GM12878 (cell line): Measurements from ENCODE around the gene HK1. TPM values are rescaled to one million over a fixed set of nuclear protein-coding genes. Genes with fewer than 3 reads are reported as not detected.

Source experiments
- ATAC-seq: fragments of 200-7000 bp; cut with Tn5 transposase; 3 replicates; pipeline ENCODE4 v1.9.1; 2020; ENCODE audit warnings: mild to moderate bottlenecking, moderate library complexity
- BruUV-seq: library from RNA; stranded (reverse); fragments of 400-500 nt; replicated peaks from 2 replicates; lab custom pipeline; 2021; lab: Mats Ljungman, UMichigan
- CTCF ChIA-PET: fragments of 300-600 bp; sonication (Branson Sonifier 250); formaldehyde crosslinking; extraction: SDS; loops from one replicate; lab custom pipeline; 2021; ENCODE audit warnings: inconsistent platforms; lab: Yijun Ruan, JAX
- POLR2A ChIA-PET: fragments of 350-600 bp; formaldehyde crosslinking; extraction: SDS; loops from one replicate; lab custom pipeline; 2021; ENCODE audit warnings: inconsistent platforms; lab: Charles Lee
- RAD21 ChIA-PET: fragments of 300-600 bp; sonication (Branson Sonifier 250); formaldehyde crosslinking; loops from one replicate; lab custom pipeline; 2023; ENCODE audit warnings: antibody characterized with exemption; ENCODE audit not compliant: unreplicated experiment; lab: Charles Lee
- SMC1A ChIA-PET: fragments of 300-600 bp; sonication (Branson Sonifier 250); formaldehyde crosslinking; loops from one replicate; lab custom pipeline; 2023; ENCODE audit not compliant: unreplicated experiment, uncharacterized antibody; lab: Charles Lee
- DNase-seq: peaks from one replicate; pipeline ENCODE4 v3.0.0-alpha.2; 2011; ENCODE audit warnings: low read depth, low spot score
- FAIRE-seq: peaks from 3 replicates; lab custom pipeline; 2011; peaks lifted over from hg19 to GRCh38; lab: Jason Lieb, UNC
- H2AFZ ChIP-seq: 2 replicates; pipeline ENCODE4 v1.6.0; 2011; ENCODE audit warnings: low read depth, low read length, control low read depth; ENCODE audit not compliant: control insufficient read depth
- H3K27ac ChIP-seq: 2 replicates; pipeline ENCODE4 v1.5.1; 2011; ENCODE audit warnings: control low read depth; ENCODE audit not compliant: control insufficient read depth, insufficient read depth
- H3K27me3 ChIP-seq, 2 experiments: replicated peaks in 1 of 2; 2 replicates each; pipeline versions ENCODE4 v1.6.0 to v1.6.1; 2011; ENCODE audit warnings: low read length in 1 of 2; ENCODE audit not compliant: control insufficient read depth in 2 of 2, insufficient read depth in 2 of 2
- H3K36me3 ChIP-seq, 2 experiments: 2 replicates each; pipeline ENCODE4 v1.5.1; 2011; ENCODE audit warnings: low read length in 1 of 2; ENCODE audit not compliant: control insufficient read depth in 2 of 2, insufficient read depth in 2 of 2
- H3K4me1 ChIP-seq: 2 replicates; pipeline ENCODE4 v1.6.1; 2011; ENCODE audit warnings: mild to moderate bottlenecking, low read length, moderate library complexity, mixed read lengths; ENCODE audit not compliant: control insufficient read depth, insufficient read depth
- H3K4me2 ChIP-seq: 2 replicates; pipeline ENCODE4 v1.6.0; 2011; ENCODE audit warnings: control low read depth; ENCODE audit not compliant: control insufficient read depth, insufficient read depth
- H3K4me3 ChIP-seq: fragments of 200-600 bp; sonication (generic); 2 replicates; pipeline ENCODE4 v1.5.1; 2016
- H3K79me2 ChIP-seq: 2 replicates; pipeline ENCODE4 v1.6.0; 2011; ENCODE audit warnings: low read length; ENCODE audit not compliant: control insufficient read depth, insufficient read depth
- H3K9ac ChIP-seq: 2 replicates; pipeline ENCODE4 v1.8.0; 2011; ENCODE audit warnings: low read length, control low read depth, mixed read lengths; ENCODE audit not compliant: control insufficient read depth, insufficient read depth
- H3K9me3 ChIP-seq: replicated peaks from 3 replicates; pipeline ENCODE4 v1.5.1; 2011; ENCODE audit warnings: mild to moderate bottlenecking, low read length; ENCODE audit not compliant: control insufficient read depth, insufficient read depth
- H4K20me1 ChIP-seq: 2 replicates; pipeline ENCODE4 v1.6.0; 2011; ENCODE audit not compliant: control insufficient read depth, insufficient read depth
- CTCF ChIP-seq, 3 experiments: IDR thresholded peaks in 2 of 3; conservative IDR thresholded peaks in 1 of 3; 2 replicates each; pipeline ENCODE4 v1.5.1; 2011; ENCODE audit warnings: low read depth in 3 of 3, low read length in 3 of 3, mild to moderate bottlenecking in 3 of 3, control low read depth in 2 of 3, moderate library complexity in 2 of 3, inconsistent platforms in 1 of 3, mixed read lengths in 1 of 3; ENCODE audit not compliant: control insufficient read depth in 2 of 3, insufficient read depth in 1 of 3; ENCODE audit errors: extremely low read depth in 1 of 3
- MEF2A ChIP-seq: IDR thresholded peaks from 2 replicates; pipeline ENCODE4 v1.6.1; 2011; ENCODE audit warnings: low read depth, mild to moderate bottlenecking, low read length, moderate library complexity; ENCODE audit not compliant: insufficient read depth
- MTA2 ChIP-seq: fragments of 450-650 bp; IDR thresholded peaks from 2 replicates; pipeline ENCODE4 v1.6.1; 2016; ENCODE audit warnings: low read depth, mild to moderate bottlenecking, moderate library complexity
- MXI1 ChIP-seq: fragments of 150-350 bp; IDR thresholded peaks from 2 replicates; pipeline ENCODE4 v1.6.1; 2011; ENCODE audit warnings: low read depth, mild to moderate bottlenecking, inconsistent platforms, low read length, improper control_type of control experiment
- NFXL1 ChIP-seq: fragments of 450-650 bp; IDR thresholded peaks from 2 replicates; pipeline ENCODE4 v1.6.1; 2017; ENCODE audit warnings: antibody characterized with exemption, mild to moderate bottlenecking, borderline replicate concordance
- RAD21 ChIP-seq: IDR thresholded peaks from 2 replicates; pipeline ENCODE4 v1.6.1; 2011; ENCODE audit warnings: mild to moderate bottlenecking, low read depth, low read length, moderate library complexity; ENCODE audit not compliant: insufficient read depth
- TARDBP ChIP-seq: IDR thresholded peaks from 2 replicates; pipeline ENCODE4 v1.6.1; 2016; ENCODE audit warnings: borderline replicate concordance
- TCF7 ChIP-seq: IDR thresholded peaks from 2 replicates; pipeline ENCODE4 v1.6.1; 2014; ENCODE audit warnings: antibody characterized with exemption, borderline replicate concordance
- ZNF592 ChIP-seq: fragments of 450-650 bp; IDR thresholded peaks from 2 replicates; pipeline ENCODE4 v1.6.1; 2017; ENCODE audit warnings: mild to moderate bottlenecking, moderate library complexity
- WGBS: methylation state at CpG from one replicate; pipeline ENCODE4 v1.1.6; 2016; ENCODE audit warnings: low lambda C conversion rate; ENCODE audit not compliant: insufficient replicate concordance, insufficient coverage; ENCODE audit errors: missing lambda C conversion rate; 5-methylcytosine and 5-hydroxymethylcytosine counted together
- in situ Hi-C: fragments of 300-500 bp; cut with MboI; formaldehyde crosslinking; loops from 9 replicates; pipeline ENCODE4 v1.14.3; 2018; ENCODE audit warnings: mixed read lengths
- intact Hi-C: fragments of 100-400 bp; cut with micrococcal nuclease; formaldehyde crosslinking; loops from one replicate; pipeline ENCODE4 v1.14.2; 2022; ENCODE audit not compliant: unreplicated experiment
- polyA plus RNA-seq, 11 experiments: library from polyadenylated mRNA; depleted of rRNA in 4 of 11; unstranded in 6 of 11; stranded (reverse) in 5 of 11; fragments of >200 nt; fragmentation: Nextera tagmentation in 4 of 11; fragmentation: Illumina TruSeq in 1 of 11; extraction: Ambion mirVana in 4 of 11; extraction: Trizol in 1 of 11; gene quantifications; 1 replicate in 1 of 11; 2 replicates in 10 of 11; pipeline versions ENCODE4 v1.2.1 to v1.2.3, GENCODE V29; 2011 to 2016; ENCODE audit warnings: inconsistent platforms in 2 of 11, missing spikeins in 2 of 11, low read depth in 1 of 11
- total RNA-seq, 4 experiments: library from RNA; depleted of rRNA in 3 of 4; stranded (reverse); fragments of >200 nt in 3 of 4; fragmentation: Illumina TruSeq in 1 of 4; extraction: Trizol in 1 of 4; gene quantifications; 2 replicates each; pipeline versions ENCODE4 v1.2.1 to v1.2.3, GENCODE V29; 2013 to 2021

The HK1 gene
- total and polyA plus RNA-seq, 10 of the 15 experiments (the other 5 are each of a cell fraction or from before 2014, with no cell fraction given) = 3.4 to 77.3 (median 46.6) TPM

- ChIA-PET SMC1A (interaction anchor here (1.0 to 2.1 kb wide), 3 partner anchors 16 to 152 kb away, joined by 3 to 8 read pairs (median 4); no protein-coding TSS in a partner anchor), RAD21 (interaction anchor here (1.1 to 1.7 kb wide), 2 partner anchors 10 to 159 kb away, joined by 3 to 5 read pairs; no protein-coding TSS in a partner anchor), CTCF (interaction anchor here (7.2 kb wide), 1 partner anchor 151 kb away, joined by 126 read pairs; no protein-coding TSS in a partner anchor), POLR2A (no interaction called here)
- Histone ChIP-seq H3K27ac (no peak overlapping the region), H3K4me2 (no peak overlapping the region), H3K9me3 (no peaks in the 10 kb centered on the region), H3K4me3 (no peak overlapping the region), H4K20me1 (no peaks in the 10 kb centered on the region), H2AFZ (no peak overlapping the region), H3K36me3 (peaks cover 12 to 29% of the 10 kb centered on the region in 2 experiments), H3K9ac (no peak overlapping the region), H3K79me2 (no peaks in the 10 kb centered on the region), H3K27me3 (no peaks in the 10 kb centered on the region), H3K4me1 (no peaks in the 10 kb centered on the region)
- no TSS peak for BruUV-seq
- in situ Hi-C loops = no loop called here
- TF ChIP-seq CTCF (IDR thresholded peaks at IDR 0.05 in 2 of 3, conservative IDR thresholded peaks at IDR 0.05 in 1 of 3; ENCODE audit: control insufficient read depth in 2 of 3, extremely low read depth in 1 of 3, insufficient read depth in 1 of 3, low read depth in 3 of 3, low read length in 3 of 3) = no peak
- 98% methylated on average over 2 of the region's 2 CpGs for WGBS
- DNase-seq (no peak), ATAC-seq (no peak), FAIRE-seq (no peak)
- intact Hi-C loops = no loop called here
Measured at GRCh38 chr10:69388488-69388887, 110.2 kb downstream of the HK1 start.

- no peak overlapping the region for H3K27ac ChIP-seq
- ChIA-PET RAD21 (interaction anchor here (0.8 to 4.1 kb wide), 6 partner anchors 28 to 384 kb away, joined by 3 to 49 read pairs (median 4); no protein-coding TSS in a partner anchor), CTCF (interaction anchor here (1.1 to 7.2 kb wide), 4 partner anchors 93 to 158 kb away, joined by 3 to 126 read pairs (median 6); no protein-coding TSS in a partner anchor), SMC1A (interaction anchor here (1.0 to 4.0 kb wide), 7 partner anchors 15 to 384 kb away, joined by 3 to 63 read pairs (median 4); no protein-coding TSS in a partner anchor), POLR2A (no interaction called here)
- no peaks in the 10 kb centered on the region for H3K27me3 ChIP-seq
- H3K36me3 ChIP-seq = peaks cover 8 to 23% of the 10 kb centered on the region in 2 experiments
- no peaks in the 10 kb centered on the region for H3K9me3 ChIP-seq
- H3K4me1 ChIP-seq = no peaks in the 10 kb centered on the region
- 81% methylated on average over 8 of the region's 8 CpGs for WGBS
- BruUV-seq = no TSS peak
- DNase-seq = no peak
- no peak for FAIRE-seq
- no peak overlapping the region for H3K4me2 ChIP-seq
- H3K79me2 ChIP-seq = no peaks in the 10 kb centered on the region
- H3K9ac ChIP-seq = no peak overlapping the region
- no peaks in the 10 kb centered on the region for H4K20me1 ChIP-seq
- intact Hi-C loops (loop anchor here (10.0 kb wide), 1 partner anchor 395 kb away; no protein-coding TSS in a partner anchor), in situ Hi-C loops (no loop called here)
- no peak overlapping the region for H2AFZ ChIP-seq
- ATAC-seq = no peak
- H3K4me3 ChIP-seq = no peak overlapping the region
- no peak for TF ChIP-seq MTA2
- no peak for TF ChIP-seq ZNF592
- TF ChIP-seq RAD21 = no peak
- no peak for TF ChIP-seq MXI1
- no peak for TF ChIP-seq TCF7
- no peak for TF ChIP-seq NFXL1
- no peak for TF ChIP-seq MEF2A
- TF ChIP-seq TARDBP = no peak
Measured at GRCh38 chr10:69389827-69390490, 111.7 kb downstream of the HK1 start.
